Effector memory CD4-positive, alpha-beta T cell (primary cell): ENCODE results near the gene PROSER2.

Experiments
- DNase-seq, 3 donors: peaks; one replicate each; pipeline ENCODE4 v3.0.0-alpha.2; 2020
- H3K27ac ChIP-seq: 2 replicates; pipeline ENCODE4 v1.7.0; 2013; ENCODE audit warnings: mild to moderate bottlenecking, low read length, moderate library complexity; ENCODE audit not compliant: insufficient read depth, poor library complexity, severe bottlenecking
- H3K27me3 ChIP-seq: replicated peaks from 2 replicates; pipeline ENCODE4 v1.7.0; 2013; ENCODE audit warnings: mild to moderate bottlenecking, low read length; ENCODE audit not compliant: insufficient read depth, control insufficient read depth, poor library complexity, severe bottlenecking
- H3K36me3 ChIP-seq: 2 replicates; pipeline ENCODE4 v1.7.0; 2013; ENCODE audit warnings: mild to moderate bottlenecking, low read length, moderate library complexity; ENCODE audit not compliant: control insufficient read depth, insufficient read depth
- H3K4me1 ChIP-seq: 2 replicates; pipeline ENCODE4 v1.7.0; 2013; ENCODE audit warnings: low read length, mild to moderate bottlenecking; ENCODE audit not compliant: control insufficient read depth, insufficient read depth, poor library complexity, severe bottlenecking
- H3K4me3 ChIP-seq: 2 replicates; pipeline ENCODE4 v1.7.0; 2013; ENCODE audit warnings: low read length, low read depth, mild to moderate bottlenecking; ENCODE audit not compliant: insufficient read depth, poor library complexity, severe bottlenecking
- H3K9me3 ChIP-seq: 2 replicates; pipeline ENCODE4 v1.7.0; 2013; ENCODE audit warnings: mild to moderate bottlenecking, low read length, moderate library complexity; ENCODE audit not compliant: control insufficient read depth

Gene PROSER2

GRCh38 chr10:11891776-11892486, 68.8 kb downstream of the PROSER2 start:
- Histone ChIP-seq H3K4me3 (no peak overlapping the region), H3K27me3 (no peaks in the 10 kb centered on the region), H3K4me1 (no peaks in the 10 kb centered on the region), H3K36me3 (no peaks in the 10 kb centered on the region), H3K9me3 (no peaks in the 10 kb centered on the region), H3K27ac (no peak overlapping the region)
- no peak for DNase-seq

DNA sequence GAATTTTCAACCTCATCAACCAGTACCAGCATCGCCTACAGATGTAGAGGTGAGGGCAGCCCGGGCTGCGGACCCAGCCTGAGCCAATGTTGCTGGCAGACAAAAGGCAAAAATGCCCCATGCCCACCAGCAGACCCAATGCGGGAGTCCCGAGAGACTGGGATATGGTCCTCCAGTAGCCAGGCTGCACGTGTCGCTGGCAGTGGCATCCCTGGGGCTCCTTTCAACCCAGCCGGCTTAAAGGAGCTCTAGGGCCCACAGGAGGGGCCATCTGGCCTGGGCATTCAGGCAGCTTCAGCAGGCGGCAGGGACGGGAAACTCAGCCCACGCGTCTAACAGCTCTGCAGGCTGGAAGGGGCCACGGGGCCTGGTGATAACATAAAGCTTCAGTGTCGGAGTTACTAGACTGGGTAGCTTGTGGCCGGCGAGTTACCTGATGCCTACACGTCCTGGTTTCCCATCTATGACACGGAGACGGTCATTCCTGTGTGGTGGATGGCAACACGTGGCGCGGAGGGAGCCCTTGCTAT, 70.7 kb downstream of the PROSER2 start:
- H3K9me3 ChIP-seq, result no peaks in the 10 kb centered on the region
- H3K36me3 ChIP-seq, result no peaks in the 10 kb centered on the region
- no peaks in the 10 kb centered on the region for H3K27me3 ChIP-seq
- no peak for DNase-seq
- H3K27ac ChIP-seq, result no peak overlapping the region
- no peak overlapping the region for H3K4me3 ChIP-seq
- no peaks in the 10 kb centered on the region for H3K4me1 ChIP-seq

GRCh38 chr10:11894381-11895107, 71.4 kb downstream of the PROSER2 start:
- DNase-seq, result no peak
- H3K36me3 ChIP-seq, result no peaks in the 10 kb centered on the region
- H3K27ac ChIP-seq, result no peak overlapping the region
- no peak overlapping the region for H3K4me3 ChIP-seq
- H3K27me3 ChIP-seq, result no peaks in the 10 kb centered on the region
- H3K4me1 ChIP-seq, result no peaks in the 10 kb centered on the region
- no peaks in the 10 kb centered on the region for H3K9me3 ChIP-seq

GRCh38 chr10:11895108-11895466, 71.9 kb downstream of the PROSER2 start:
- Histone ChIP-seq H3K27me3 (no peaks in the 10 kb centered on the region), H3K27ac (no peak overlapping the region), H3K36me3 (no peaks in the 10 kb centered on the region), H3K4me3 (no peak overlapping the region), H3K4me1 (no peaks in the 10 kb centered on the region), H3K9me3 (no peaks in the 10 kb centered on the region)
- DNase-seq, result no peak

DNA sequence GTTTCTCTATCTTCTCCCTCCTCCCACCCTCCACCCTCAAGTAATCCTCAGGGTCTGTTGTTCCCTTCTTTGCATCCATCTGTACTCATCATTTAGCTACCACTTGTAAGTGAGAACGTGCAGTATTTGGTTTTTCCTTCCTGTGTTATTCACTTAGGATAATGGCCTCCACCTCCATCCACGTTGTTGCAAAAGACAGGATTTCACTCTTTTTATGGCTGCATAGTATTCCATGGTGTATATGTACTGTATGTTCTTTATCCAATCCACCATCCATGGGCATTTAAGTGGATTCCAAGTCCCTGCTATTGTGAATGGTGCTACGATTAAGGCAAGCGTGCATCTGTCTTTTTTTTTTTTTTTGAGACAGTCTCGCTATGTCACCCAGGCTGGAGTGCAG, 72.4 kb downstream of the PROSER2 start:
- no peaks in the 10 kb centered on the region for H3K36me3 ChIP-seq
- no peak for DNase-seq
- no peaks in the 10 kb centered on the region for H3K27me3 ChIP-seq
- no peak overlapping the region for H3K27ac ChIP-seq
- H3K4me3 ChIP-seq, result no peak overlapping the region
- no peaks in the 10 kb centered on the region for H3K9me3 ChIP-seq
- no peaks in the 10 kb centered on the region for H3K4me1 ChIP-seq

DNA sequence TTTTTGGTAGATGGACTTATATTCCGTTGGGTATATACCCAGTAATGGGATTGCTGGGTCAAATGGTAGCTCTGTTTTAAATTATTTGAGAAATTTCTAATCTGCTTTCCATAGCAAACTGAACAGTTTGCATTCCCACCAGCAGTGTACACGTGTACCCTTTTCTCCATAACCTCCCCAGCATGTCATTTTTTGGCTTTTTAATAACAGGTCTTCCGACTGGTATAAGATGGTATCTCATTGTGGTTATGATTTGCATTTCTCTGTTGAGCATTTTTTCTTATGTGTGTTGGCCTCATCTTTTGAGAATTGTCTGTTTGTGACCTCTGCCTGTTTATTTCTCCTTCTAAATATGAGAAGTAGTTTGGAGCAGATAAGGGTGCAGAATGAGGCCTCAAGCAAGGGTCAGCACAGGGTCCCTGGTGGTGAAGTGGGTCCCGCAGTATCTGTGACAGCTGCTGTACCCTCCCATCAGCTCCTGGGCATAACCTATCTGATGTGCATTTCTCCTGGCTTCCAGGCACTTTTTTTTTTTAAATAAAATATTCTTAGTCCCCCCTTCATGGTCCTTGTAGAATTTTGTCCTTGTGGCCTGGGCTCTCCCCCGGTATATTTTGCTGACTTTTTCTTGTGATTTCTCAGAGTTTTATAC, 73.5 kb downstream of the PROSER2 start:
- Histone ChIP-seq H3K27ac (no peak overlapping the region), H3K9me3 (no peaks in the 10 kb centered on the region), H3K36me3 (no peaks in the 10 kb centered on the region)

GRCh38 chr10:11898033-11898371, 74.8 kb downstream of the PROSER2 start:
- Histone ChIP-seq H3K36me3 (no peaks in the 10 kb centered on the region), H3K4me3 (no peak overlapping the region), H3K9me3 (no peaks in the 10 kb centered on the region), H3K4me1 (no peaks in the 10 kb centered on the region), H3K27me3 (no peaks in the 10 kb centered on the region), H3K27ac (no peak overlapping the region)
- no peak for DNase-seq

More for the DNA sequence above, 73.5 kb downstream of the PROSER2 start:
- Histone ChIP-seq H3K27me3 (no peaks in the 10 kb centered on the region), H3K4me1 (no peaks in the 10 kb centered on the region), H3K4me3 (no peak overlapping the region)
- DNase-seq, result no peak

DNA sequence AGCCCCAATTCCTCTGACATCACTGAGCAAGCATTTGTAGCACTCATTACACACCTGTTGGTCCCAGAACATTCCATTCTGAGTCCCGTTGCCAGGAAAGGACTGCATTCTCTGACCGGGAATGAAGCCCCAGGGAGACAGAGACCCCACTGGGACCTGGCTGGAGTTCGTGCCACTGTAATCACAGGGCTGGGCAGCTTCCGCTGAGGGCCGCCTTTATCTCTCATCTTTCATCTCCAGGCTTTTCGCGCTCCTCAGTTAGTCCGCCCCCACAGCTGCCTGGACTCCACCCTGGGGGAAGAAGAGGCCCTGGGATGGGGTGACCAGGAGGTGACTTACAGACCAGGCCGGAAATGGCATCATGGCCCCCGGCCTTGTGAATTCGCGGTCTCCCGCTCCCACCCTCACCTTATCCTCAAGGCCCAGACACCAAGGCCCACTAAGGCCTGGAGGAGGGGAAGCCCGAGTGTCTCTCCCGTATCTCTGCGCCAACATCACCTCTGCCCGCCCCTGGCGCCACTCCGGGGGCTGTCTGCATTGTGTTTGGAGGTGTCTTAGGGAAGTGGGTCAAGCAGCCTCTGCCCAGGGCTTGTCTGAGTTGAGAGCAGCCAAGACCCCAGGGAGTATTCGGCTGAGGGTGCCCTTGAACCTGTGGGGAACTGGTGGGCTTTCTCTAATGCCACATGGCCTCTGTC, 75.4 kb downstream of the PROSER2 start:
- H3K27me3 ChIP-seq, result no peaks in the 10 kb centered on the region
- DNase-seq, result no peak
- no peak overlapping the region for H3K4me3 ChIP-seq
- H3K36me3 ChIP-seq, result no peaks in the 10 kb centered on the region
- H3K4me1 ChIP-seq, result no peaks in the 10 kb centered on the region
- no peaks in the 10 kb centered on the region for H3K9me3 ChIP-seq
- no peak overlapping the region for H3K27ac ChIP-seq

GRCh38 chr10:11899067-11899876, 76.1 kb downstream of the PROSER2 start:
- H3K9me3 ChIP-seq, result no peaks in the 10 kb centered on the region
- no peak for DNase-seq
- no peak overlapping the region for H3K4me3 ChIP-seq
- no peaks in the 10 kb centered on the region for H3K27me3 ChIP-seq
- H3K27ac ChIP-seq, result no peak overlapping the region
- H3K4me1 ChIP-seq, result no peaks in the 10 kb centered on the region
- no peaks in the 10 kb centered on the region for H3K36me3 ChIP-seq
